Activated gamma-delta T cell (primary cell): ENCODE measurements around the gene ARPP19.
"Not testable (repeated sequence)": the region's sequence is repeated elsewhere in the genome, so short reads cannot be mapped to it uniquely, and the experiment has no call there.

Source experiments
- DNase-seq: peaks from one replicate; lab custom pipeline; 2025; lab: John Stamatoyannopoulos, UW

The ARPP19 gene

GRCh38 chr15:52551186-52551585 is 17.6 kb downstream of the ARPP19 start:
- not testable (repeated sequence) for DNase-seq

- DNase-seq: no peak
Measured at GRCh38 chr15:52546031-52546751, 22.6 kb downstream of the ARPP19 start.

GRCh38 chr15:52540374-52541012 is 28.3 kb downstream of the ARPP19 start:
- no peak for DNase-seq

GRCh38 chr15:52537459-52537858 is 31.4 kb downstream of the ARPP19 start:
- no peak for DNase-seq

- DNase-seq: no peak
Measured at GRCh38 chr15:52532427-52532826, 36.4 kb downstream of the ARPP19 start.

- no peak for DNase-seq
Measured at GRCh38 chr15:52529940-52530339, 38.9 kb downstream of the ARPP19 start.

- DNase-seq: no peak
Measured at GRCh38 chr15:52529341-52529924, 39.4 kb downstream of the ARPP19 start.

- DNase-seq: peak; percentile 74
Measured at GRCh38 chr15:52528564-52529340, 40.1 kb downstream of the ARPP19 start, which contains the start of gene MYO5A. MYO5A (minus strand) TSS chr15:52528880; CDS start chr15:52528806, 74 bp downstream.

- peak; percentile 23 for DNase-seq
Measured at GRCh38 chr15:52527911-52528563, 40.8 kb downstream of the ARPP19 start.

GRCh38 chr15:52527196-52527910 is 41.5 kb downstream of the ARPP19 start:
- DNase-seq: no peak

GRCh38 chr15:52524223-52525136 is 44.4 kb downstream of the ARPP19 start:
- no peak for DNase-seq

GRCh38 chr15:52523647-52524046 is 45.2 kb downstream of the ARPP19 start:
- DNase-seq: no peak

- DNase-seq: no peak
Measured at GRCh38 chr15:52523192-52523591, 45.6 kb downstream of the ARPP19 start.

- DNase-seq: no peak
Measured at GRCh38 chr15:52521682-52522081, 47.1 kb downstream of the ARPP19 start.

- no peak for DNase-seq
Measured at GRCh38 chr15:52520421-52520820, 48.4 kb downstream of the ARPP19 start.

- DNase-seq: no peak
Measured at GRCh38 chr15:52518487-52519371, 50.1 kb downstream of the ARPP19 start.

- DNase-seq: no peak
Measured at GRCh38 chr15:52517014-52517413, 51.8 kb downstream of the ARPP19 start.

- no peak for DNase-seq
Measured at GRCh38 chr15:52515343-52515742, 53.5 kb downstream of the ARPP19 start.

GRCh38 chr15:52514482-52514881 is 54.3 kb downstream of the ARPP19 start:
- no peak for DNase-seq
